Loucy (cell line): Measurements from ENCODE around the gene RHOH.
A peak's percentile ranks its signal among the peaks of the same experiment; 100 is the strongest.

ENCODE experiments used
- H2AFZ ChIP-seq: fragments of 200-600 bp; sonication (generic); 2 replicates; pipeline ENCODE4 v1.6.0; 2016; ENCODE audit warnings: antibody characterized with exemption, mild to moderate bottlenecking, low read length, moderate library complexity
- H3F3A ChIP-seq: fragments of 200-600 bp; 2 replicates; pipeline ENCODE4 v1.6.0; 2016; ENCODE audit warnings: antibody characterized with exemption, low read depth, mild to moderate bottlenecking
- H3K27me3 ChIP-seq: fragments of 200-600 bp; sonication (generic); 2 replicates; pipeline ENCODE4 v1.6.1; 2014; ENCODE audit warnings: low read length, mild to moderate bottlenecking; ENCODE audit not compliant: insufficient read depth, poor library complexity, severe bottlenecking
- H3K36me3 ChIP-seq: fragments of 200-600 bp; sonication (generic); 2 replicates; pipeline ENCODE4 v1.6.1; 2016; ENCODE audit warnings: low read length; ENCODE audit not compliant: insufficient read depth
- H3K4me1 ChIP-seq: fragments of 200-600 bp; sonication (generic); 2 replicates; pipeline ENCODE4 v1.5.1; 2014; ENCODE audit warnings: low read length, mild to moderate bottlenecking; ENCODE audit not compliant: insufficient read depth, poor library complexity, severe bottlenecking
- H3K4me2 ChIP-seq: fragments of 200-600 bp; sonication (generic); 2 replicates; pipeline ENCODE4 v1.6.0; 2014; ENCODE audit warnings: antibody characterized with exemption, low read length, low read depth, mild to moderate bottlenecking; ENCODE audit not compliant: poor library complexity, severe bottlenecking
- H3K4me3 ChIP-seq: fragments of 200-600 bp; sonication (generic); 2 replicates; pipeline ENCODE4 v1.5.1; 2014; ENCODE audit warnings: low read length, mild to moderate bottlenecking, mixed read lengths; ENCODE audit not compliant: poor library complexity, severe bottlenecking
- H3K79me2 ChIP-seq: fragments of 200-600 bp; sonication (generic); 2 replicates; pipeline ENCODE4 v1.6.1; 2014; ENCODE audit warnings: low read length; ENCODE audit not compliant: insufficient read depth
- H3K9ac ChIP-seq: fragments of 200-600 bp; sonication (generic); 2 replicates; pipeline ENCODE4 v1.6.0; 2014; ENCODE audit warnings: mild to moderate bottlenecking, low read depth, low read length, moderate library complexity; ENCODE audit not compliant: poor library complexity, severe bottlenecking
- H3K9me2 ChIP-seq: fragments of 200-600 bp; sonication (generic); replicated peaks from 2 replicates; pipeline ENCODE4 v1.6.1; 2016; ENCODE audit warnings: low read depth, low read length, mixed read lengths
- H3K9me3 ChIP-seq: fragments of 200-600 bp; sonication (generic); 2 replicates; pipeline ENCODE4 v1.6.1; 2014; ENCODE audit warnings: mild to moderate bottlenecking, antibody characterized with exemption, low read length, low read depth; ENCODE audit not compliant: insufficient read depth
- H4K20me1 ChIP-seq: fragments of 200-600 bp; sonication (generic); 2 replicates; pipeline ENCODE4 v1.6.0; 2014; ENCODE audit warnings: antibody characterized with exemption, low read length, mild to moderate bottlenecking; ENCODE audit not compliant: insufficient read depth, poor library complexity, severe bottlenecking
- EZH2phosphoT487 ChIP-seq: fragments of 200-600 bp; IDR thresholded peaks from 2 replicates; pipeline ENCODE4 v1.6.1; 2018; ENCODE audit warnings: antibody characterized with exemption, mild to moderate bottlenecking, moderate library complexity, borderline replicate concordance
- TF ChIP-seq, protein P1 (sequence below): fragments of 200-600 bp; sonication (generic); conservative IDR thresholded peaks from 2 replicates; pipeline ENCODE4 v1.5.1; 2014; ENCODE audit warnings: mild to moderate bottlenecking, antibody characterized with exemption, low read length

The RHOH gene

DNA sequence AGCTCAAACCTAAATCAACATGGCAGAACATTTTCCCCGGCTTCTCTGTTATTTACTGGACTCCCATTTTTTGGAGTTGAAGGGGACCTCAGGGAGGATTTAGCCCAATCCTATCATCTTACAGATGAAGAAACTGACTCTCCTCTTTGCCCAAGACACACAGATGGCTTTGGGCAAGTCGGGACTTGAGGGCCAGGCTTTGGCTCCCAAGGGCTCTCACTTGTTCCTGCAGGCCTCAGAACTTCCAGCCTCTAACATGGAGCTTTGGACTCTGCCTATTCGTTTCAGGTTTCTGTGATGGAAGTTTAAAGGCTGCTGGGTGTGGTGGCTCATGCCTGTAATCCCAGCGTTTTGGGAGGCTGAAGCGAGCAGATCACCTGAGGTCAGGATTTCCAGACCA, 59.5 kb downstream of the RHOH start:
- no peaks in the 10 kb centered on the region for H3K79me2 ChIP-seq
- H3F3A ChIP-seq = no peaks in the 10 kb centered on the region
- no peak overlapping the region for H3K4me3 ChIP-seq
- H3K9ac ChIP-seq = no peak overlapping the region
- H3K9me3 ChIP-seq = no peaks in the 10 kb centered on the region
- H3K4me2 ChIP-seq = no peak overlapping the region
- H3K9me2 ChIP-seq = no peaks in the 10 kb centered on the region
- H4K20me1 ChIP-seq = no peaks in the 10 kb centered on the region
- H3K4me1 ChIP-seq = peaks cover 22% of the 10 kb centered on the region
- TF ChIP-seq, protein P1, sequence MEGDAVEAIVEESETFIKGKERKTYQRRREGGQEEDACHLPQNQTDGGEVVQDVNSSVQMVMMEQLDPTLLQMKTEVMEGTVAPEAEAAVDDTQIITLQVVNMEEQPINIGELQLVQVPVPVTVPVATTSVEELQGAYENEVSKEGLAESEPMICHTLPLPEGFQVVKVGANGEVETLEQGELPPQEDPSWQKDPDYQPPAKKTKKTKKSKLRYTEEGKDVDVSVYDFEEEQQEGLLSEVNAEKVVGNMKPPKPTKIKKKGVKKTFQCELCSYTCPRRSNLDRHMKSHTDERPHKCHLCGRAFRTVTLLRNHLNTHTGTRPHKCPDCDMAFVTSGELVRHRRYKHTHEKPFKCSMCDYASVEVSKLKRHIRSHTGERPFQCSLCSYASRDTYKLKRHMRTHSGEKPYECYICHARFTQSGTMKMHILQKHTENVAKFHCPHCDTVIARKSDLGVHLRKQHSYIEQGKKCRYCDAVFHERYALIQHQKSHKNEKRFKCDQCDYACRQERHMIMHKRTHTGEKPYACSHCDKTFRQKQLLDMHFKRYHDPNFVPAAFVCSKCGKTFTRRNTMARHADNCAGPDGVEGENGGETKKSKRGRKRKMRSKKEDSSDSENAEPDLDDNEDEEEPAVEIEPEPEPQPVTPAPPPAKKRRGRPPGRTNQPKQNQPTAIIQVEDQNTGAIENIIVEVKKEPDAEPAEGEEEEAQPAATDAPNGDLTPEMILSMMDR = no peak
- TF ChIP-seq EZH2phosphoT487 = no peak
- H3K27me3 ChIP-seq = no peaks in the 10 kb centered on the region
- H3K36me3 ChIP-seq = no peaks in the 10 kb centered on the region
- no peak overlapping the region for H2AFZ ChIP-seq

DNA sequence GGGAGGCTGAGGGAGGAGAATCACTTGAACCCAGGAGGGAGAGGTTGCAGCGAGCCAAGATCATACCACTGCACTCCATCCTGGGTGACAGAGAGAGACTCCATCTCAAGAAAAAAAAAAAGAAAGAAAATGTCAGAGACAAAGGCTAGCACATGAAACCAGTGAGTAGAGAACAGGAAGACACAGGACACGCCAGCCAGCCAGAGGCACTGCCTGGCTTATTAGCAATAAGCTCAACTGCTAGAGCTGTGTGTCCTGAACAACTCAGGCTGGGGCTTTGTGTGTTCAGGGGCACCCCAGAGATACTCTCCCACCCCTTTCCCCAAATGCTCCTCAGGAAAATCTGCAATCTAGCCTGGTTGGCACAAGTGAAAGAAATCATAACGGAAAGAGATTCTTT, 60.0 kb downstream of the RHOH start:
- H3K4me2 ChIP-seq = no peak overlapping the region
- no peaks in the 10 kb centered on the region for H3K36me3 ChIP-seq

DNA sequence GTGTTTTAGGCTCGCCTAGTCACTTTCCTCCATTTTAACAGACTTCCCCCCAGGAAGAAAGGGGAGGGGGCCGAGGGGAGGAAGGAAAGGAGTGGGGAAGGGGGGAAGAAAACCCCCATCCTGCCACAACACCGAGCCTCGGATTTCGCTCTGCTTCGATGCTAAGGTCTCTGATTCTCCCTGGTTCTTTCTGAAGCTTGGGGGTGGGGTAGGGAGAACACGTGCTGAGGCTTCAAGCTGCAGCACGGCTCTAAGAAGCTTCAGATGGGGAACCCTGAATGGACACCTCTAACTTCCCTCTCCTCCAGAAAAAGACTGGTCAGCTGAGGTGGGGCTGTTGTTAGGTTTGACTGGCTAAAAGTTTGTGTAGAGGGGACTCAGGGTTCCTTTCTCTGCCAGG, 61.8 kb downstream of the RHOH start:
- no peaks in the 10 kb centered on the region for H3K36me3 ChIP-seq
- peaks cover 22% of the 10 kb centered on the region for H3K4me1 ChIP-seq
- no peaks in the 10 kb centered on the region for H3K9me3 ChIP-seq
- H3K4me2 ChIP-seq = no peak overlapping the region
- no peak overlapping the region for H3K4me3 ChIP-seq
- H4K20me1 ChIP-seq = no peaks in the 10 kb centered on the region
- H3K9ac ChIP-seq = no peak overlapping the region
- 0 out of 2 replicates have a peak overlapping the region, but pooled peaks have one; percentile 5 for H2AFZ ChIP-seq
- no peaks in the 10 kb centered on the region for H3F3A ChIP-seq
- no peak for TF ChIP-seq EZH2phosphoT487
- TF ChIP-seq, protein P1 = no peak
- H3K27me3 ChIP-seq = no peaks in the 10 kb centered on the region
- H3K9me2 ChIP-seq = no peaks in the 10 kb centered on the region
- H3K79me2 ChIP-seq = no peaks in the 10 kb centered on the region

More for the DNA sequence above, 60.0 kb downstream of the RHOH start:
- peaks cover 22% of the 10 kb centered on the region for H3K4me1 ChIP-seq
- H3K9me2 ChIP-seq = no peaks in the 10 kb centered on the region
- H3K79me2 ChIP-seq = no peaks in the 10 kb centered on the region
- H3K27me3 ChIP-seq = no peaks in the 10 kb centered on the region
- no peaks in the 10 kb centered on the region for H3K9me3 ChIP-seq
- TF ChIP-seq, protein P1 = no peak
- no peak for TF ChIP-seq EZH2phosphoT487
- H3F3A ChIP-seq = no peaks in the 10 kb centered on the region
- H3K4me3 ChIP-seq = no peak overlapping the region
- no peaks in the 10 kb centered on the region for H4K20me1 ChIP-seq
- no peak overlapping the region for H2AFZ ChIP-seq
- H3K9ac ChIP-seq = peak overlapping the region; percentile 3
